Measurements from ENCODE around the gene DLL3.

Gene DLL3

DNA sequence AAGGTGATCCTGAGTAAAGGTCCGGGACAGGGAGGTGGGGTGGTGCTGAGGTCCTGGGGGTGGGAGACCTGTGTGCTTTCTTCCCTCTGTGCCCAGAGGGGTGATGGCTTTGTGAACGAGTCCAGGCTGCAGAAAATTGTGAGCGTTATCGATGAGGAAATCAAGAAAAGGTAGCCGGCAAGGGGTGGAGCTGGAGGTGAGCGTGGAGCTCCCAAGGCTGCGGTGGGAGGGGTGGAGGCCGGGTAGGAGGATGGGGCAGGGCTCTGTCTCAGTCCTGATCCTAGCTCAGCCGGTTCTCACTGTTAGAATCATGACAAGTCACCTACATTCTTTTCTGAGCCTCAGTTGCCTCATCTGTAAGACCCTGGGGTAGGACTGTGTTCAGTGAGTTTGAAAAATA, 20.2 kb downstream of the DLL3 start:
- no peak for DNase-seq

DNA sequence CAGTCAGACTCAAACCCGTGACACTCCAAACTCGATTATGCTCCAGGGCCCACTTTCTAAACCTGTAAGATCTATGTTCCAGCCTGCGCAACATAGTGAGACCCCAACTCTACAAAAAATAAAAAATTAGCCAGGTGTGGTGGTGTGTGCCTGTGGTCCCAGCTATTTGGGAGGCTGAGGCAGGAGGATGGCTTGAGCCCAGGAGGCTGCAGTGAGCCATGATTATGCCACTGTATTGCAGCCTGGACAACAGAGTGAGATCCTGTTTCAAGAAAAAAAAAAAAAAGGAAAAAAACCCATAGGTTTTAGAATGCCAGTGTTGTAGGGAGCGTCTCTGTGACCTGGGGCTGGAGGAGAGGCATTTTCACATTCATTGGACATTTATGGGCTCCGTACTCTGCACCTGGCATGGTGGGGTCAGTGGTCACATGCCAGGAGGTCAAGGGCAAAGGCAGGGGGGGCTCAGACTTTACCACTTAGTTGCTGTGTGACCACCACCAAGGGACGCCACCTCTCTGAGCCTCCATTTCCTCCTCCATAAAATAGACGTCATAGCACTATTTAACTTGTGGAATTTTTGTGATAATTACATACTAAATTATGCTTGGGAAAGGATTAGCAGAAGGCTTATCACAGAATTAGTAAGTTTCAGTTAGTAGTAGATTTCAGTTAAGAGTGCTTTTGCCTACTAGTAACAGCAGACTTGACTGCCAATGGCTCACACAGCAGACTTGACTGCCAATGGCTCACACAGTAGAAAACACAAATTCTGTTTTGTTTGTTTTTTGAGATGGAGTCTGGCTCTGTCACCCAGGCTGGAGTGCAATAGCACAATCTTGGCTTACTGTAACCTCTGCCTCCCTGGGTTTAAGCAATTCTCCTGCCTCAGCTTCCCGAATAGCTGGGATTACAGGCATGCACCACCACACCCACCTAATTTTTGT, 22.1 kb downstream of the DLL3 start:
- no peak for DNase-seq

DNA sequence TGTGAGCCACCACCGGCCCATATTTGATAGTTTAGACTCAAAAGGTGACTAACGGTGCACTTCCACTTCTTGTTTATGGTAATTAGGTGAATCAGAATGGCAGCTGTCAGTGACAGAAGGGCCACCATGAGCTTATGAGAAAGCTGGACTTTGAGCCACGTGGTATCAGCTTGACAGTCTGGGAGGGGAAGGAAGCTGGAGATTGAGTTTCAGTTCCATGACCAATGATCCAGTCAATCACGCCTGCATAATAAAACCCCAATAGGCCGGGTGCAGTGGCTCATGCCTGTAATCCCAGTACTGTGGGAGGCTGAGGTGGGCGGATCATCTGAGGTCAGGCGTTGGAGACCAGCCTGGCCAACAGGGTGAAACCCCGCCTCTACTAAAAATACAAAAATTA, 25.7 kb downstream of the DLL3 start:
- DNase-seq, result no peak

DNA sequence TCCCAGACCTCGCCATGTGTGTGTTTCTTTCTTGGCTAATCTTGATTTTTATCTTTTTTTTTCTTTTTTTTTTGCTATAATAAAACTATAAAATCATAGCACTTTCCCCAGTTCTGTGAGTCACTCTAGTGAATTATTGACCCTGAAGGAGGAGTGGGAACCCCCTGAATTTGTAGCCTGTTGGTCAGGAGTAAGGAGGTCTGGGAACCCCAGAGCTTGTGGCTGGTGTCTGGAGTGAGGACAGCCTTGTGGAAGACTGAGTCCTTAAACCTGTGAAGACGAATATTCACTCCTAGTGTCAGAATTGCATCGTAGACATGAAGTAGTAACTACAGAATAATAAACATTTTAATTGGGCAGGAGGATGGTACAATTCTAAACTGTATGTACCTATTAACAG, 26.5 kb downstream of the DLL3 start:
- DNase-seq, result no peak

DNA sequence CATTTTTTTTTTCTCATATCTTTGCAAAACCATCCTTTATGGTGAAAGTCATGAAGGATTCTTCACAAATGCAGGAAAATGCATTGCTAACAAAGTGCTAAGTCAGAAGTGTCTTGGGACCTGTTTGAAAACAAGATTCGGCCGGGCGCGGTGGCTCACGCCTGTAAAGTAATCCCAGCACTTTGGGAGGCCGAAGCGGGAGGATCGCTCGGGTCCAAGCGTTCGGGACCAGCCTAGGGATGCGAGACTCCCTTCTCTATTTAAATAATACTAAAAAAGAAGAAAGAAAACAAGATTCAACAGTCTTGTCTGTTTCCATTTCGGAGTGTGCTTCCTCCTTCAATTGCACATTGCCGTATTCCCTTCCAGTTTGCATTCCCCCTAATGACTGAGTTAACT, 33.1 kb downstream of the DLL3 start:
- DNase-seq, result no peak

DNA sequence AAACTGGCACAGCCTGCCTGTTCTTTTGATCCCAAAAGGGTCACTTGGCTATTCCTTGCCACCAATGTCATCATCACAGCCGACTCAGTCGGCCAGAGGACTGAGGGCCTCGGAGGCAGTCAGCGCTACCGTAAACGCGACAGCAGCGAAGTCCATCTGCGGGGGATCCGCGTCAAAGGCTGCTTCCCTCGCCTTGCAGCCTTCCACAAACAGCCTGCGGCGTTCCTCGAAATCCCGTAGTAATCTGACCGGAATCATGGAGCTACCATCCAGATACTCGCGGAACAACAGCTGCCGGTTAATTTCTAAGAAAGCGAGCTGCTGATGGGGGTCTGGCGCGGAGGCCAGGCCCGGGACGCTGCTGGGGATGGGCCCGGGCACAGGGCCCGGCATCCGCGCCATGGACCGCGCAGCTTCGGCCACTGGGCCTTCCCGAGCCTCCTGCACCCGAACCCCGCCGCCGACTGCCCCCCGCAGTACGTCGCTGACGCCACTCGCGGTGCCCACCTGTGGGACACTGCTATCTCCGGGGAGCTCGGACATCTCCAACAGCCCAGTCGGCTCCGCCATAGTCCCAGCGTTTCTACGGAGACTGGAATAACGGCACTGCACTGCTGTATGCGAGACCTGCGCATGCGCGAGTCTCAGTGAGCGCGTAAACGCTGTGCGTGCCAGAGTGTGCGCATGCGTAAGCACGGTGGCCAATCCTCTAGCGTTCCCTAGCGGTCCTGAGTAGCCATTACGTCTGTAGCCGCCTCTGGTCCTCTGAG, 33.7 kb downstream of the DLL3 start, which contains the start of gene EID2B:
EID2B (minus strand) TSS at position 620 of the 770 bp plus-strand sequence; CDS start at position 570, 50 bp downstream.
- peak; percentile 99 for DNase-seq

DNA sequence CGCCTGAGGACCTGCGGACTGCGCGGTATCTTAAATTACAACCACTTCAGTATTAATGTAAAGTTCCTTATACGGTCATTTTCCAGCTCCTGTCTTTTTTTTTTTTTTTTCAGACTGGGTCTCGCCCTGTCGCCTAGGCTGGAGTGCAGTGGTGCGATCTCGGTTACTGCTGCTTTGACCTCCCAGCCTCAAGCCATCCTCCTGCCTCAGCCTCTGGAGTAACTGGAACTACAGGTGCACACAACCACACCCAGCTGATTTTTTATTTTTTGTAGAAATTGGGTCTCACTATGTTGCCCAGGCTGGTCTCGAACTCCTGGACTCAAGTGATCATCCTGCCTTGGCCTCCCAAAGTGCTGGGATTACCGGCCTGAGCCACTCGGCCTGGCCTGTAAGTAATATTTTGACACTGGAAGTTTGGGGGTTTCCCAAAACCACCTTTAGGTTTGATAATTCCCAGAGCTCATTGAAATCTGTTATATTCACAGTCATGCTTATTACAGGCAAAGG, 34.3 kb downstream of the DLL3 start:
- no peak for DNase-seq

DNA sequence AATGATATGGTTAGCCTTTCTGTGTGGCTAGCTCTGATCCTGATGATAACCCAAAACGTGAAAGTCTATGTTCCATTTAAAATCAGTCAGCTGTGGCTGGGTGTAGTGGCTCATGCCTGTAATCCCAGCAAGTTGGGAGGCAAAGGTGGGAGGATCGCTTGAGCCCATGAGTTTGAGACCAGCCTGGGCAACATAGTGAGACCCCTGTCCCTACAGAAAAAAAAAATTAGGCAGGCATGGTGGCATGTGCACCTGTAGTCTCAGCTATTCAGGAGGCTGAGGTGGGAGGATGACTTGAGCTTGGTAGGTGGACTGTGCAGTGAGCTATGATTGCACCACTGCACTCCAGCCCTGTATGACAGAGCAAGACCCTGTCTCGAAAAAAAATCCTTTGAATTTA, 35.0 kb downstream of the DLL3 start:
- no peak for DNase-seq

DNA sequence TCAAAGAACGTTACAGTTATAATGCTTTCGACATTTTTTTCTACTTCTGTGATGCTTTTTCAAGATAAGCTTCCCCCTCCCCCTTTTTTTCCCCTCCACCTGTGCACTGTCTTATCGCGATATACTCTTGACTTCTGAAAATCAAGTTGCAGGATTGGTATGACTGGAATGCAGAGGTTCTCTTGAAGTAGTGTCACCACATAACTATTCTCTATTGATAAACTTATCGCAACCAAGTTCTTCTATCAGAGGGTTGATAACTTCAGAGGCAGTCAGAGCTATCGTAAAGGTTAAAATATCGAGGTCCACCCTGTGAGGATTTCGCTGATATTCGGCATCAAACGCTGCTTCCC, 40.4 kb downstream of the DLL3 start:
- DNase-seq, result no peak

DNA sequence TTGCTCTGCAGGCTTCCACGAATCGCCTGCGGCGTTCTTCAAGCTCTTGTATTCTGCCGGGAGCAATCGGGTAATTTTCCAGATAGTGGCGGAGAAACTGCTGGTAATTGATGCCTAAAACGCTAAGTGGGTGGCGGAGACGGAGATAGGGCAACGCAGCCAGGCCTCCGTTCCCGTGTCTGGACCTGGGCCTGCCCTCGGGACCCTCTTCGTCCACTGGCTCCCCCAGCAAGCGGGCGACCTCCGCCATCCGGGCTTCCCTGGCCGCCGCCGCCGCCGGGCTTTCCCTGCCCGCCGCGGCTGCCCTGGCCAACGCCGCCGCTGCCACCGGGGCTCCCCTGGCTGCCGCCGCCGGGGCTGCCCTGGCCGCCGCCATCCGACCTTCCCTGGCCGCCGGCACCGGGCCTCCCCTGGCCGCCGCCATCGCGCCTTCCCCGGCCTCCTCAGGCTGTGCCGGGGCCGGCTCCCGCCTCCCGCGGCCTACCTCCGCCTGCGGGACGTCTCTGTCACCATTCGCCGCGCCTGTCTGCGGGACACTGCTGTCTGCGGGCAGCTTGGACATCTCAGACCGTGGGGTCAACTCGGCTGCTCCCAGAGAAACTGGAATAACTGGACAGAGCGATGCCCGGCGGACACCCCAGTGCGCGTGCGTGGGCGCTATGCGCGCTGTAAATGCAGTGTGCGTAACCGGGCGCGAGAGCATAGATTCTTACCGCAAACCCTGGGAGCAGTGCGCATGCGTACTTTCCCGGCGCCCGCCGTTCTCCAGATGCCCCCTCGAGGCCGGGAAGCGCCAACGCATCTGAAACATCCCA, 41.0 kb downstream of the DLL3 start, which contains the start of gene EID2:
EID2 (minus strand) TSS at position 644 of the 815 bp plus-strand sequence; CDS start at position 562, 82 bp downstream.
- peak; percentile 98 for DNase-seq

DNA sequence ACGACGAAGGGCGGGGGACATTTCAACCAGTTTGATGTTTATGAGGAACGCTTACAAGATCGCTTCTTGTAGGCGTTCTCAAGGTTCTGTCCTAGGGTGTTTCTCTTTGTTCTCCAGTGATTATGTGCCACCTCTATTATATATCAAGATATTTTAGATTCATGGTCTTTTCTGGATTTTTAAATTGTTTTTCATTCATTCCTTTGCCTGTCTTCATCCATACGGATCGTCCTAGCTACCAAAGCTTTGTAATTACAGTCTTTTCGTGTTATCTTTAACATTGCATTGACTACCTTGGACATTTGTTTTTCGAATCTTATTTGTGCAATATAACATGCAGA, 41.6 kb downstream of the DLL3 start:
- no peak for DNase-seq

DNA sequence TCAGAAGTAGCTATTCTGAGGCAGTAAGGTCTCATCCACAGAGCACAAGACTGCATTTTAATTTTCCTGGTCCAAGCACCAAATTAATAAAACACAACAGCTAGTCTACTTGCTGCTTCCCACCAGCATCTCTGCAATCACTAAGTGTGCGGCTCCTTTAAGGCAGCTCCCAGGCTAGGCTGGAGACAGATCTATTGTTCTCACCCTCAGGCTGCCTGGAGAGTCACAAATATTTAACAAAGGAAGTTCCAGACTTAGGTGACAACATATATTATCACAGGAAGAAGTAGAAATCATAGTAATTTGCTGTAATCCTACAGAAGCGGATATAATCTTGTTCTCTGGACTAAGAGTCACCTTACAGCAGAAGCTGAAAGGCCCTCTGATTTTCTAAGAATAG, 43.5 kb downstream of the DLL3 start:
- no peak for DNase-seq

DNA sequence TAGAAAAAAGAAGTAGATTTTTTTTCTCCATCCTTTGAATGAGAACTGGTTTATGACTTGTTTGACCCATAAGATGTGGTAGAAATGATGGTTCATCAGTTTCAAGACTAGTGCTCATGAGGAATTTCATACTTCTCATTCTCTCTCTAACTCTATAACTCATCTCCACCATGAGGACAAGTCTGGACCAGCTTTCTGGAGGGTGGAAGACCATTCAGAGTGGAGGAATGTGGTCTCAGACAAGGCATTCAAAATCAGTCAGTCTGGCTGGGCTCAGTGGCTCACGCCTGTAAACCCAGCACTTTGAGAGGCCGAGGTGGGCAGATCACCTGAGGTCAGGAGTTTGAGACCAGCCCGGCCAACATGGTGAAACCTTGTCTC, 44.7 kb downstream of the DLL3 start:
- DNase-seq, result no peak

DNA sequence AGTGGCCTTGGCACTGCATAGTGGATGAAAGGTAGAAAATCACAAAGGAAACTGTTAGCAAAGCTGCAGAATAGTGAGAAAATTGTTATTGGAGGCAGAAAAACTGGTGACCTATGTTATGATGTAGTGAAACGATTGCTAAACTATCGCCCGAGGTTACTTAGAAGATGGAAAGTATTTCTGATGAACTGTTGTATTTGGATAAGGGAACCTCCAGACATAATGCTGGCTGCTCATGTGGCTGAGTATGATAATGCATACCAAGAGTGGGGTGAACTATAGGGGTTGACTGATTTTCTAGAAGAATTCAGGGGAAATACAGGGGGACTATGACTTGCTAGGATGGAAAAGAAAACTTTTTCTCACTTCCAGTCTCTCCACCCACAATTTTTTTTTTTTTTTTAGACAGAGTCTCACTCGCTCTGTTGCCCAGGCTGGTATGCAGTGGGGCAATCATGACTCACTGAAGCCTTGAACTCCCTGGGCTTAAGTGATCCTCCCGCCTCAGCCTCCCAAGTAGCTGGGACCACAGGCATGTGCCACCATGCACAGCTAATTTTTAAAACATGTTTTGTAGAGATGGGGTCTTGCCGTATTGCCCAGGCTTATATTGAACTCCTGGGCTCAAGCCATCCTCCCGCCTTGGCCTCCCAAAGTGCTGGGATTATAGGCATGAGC, 45.6 kb downstream of the DLL3 start:
- peak; percentile 18 for DNase-seq

DNA sequence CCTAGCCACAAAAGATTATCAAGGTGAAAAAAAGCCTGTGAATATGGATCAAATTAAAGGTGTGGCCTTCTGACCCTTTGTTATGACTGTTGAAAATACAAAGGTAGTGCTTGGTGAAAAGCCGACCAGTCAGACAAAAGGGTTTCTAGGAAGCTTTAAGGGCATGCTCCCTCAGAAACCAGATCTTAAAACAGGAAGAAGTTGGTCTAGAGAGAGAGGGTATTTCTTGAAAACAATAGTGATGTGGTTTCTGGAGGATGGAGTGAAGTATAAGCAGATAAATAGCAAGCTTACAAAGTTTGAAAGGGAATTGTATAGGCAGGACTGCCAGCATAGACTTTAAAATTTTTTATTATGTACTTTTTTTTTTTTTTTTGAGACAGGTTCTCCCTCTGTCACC, 46.2 kb downstream of the DLL3 start:
- no peak for DNase-seq

DNA sequence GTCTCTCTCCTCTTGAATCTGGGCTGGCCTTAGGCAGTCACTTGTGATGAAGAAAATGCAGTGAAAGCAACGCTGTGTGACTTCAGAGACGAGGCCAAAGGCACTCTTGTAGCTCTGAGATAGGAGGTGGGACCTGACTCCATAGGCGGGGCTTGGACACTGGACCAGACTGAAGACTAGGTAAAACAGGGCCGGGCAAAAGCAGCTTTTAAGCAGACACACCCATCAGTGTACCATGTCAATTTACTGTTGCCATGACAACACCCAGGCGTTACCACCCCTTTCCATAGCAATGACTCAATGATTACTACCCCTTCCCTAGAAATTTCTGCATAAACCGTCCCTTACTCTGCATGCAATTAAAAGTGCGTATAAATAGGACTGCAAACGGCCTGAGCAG, 47.9 kb downstream of the DLL3 start:
- no peak for DNase-seq

DNA sequence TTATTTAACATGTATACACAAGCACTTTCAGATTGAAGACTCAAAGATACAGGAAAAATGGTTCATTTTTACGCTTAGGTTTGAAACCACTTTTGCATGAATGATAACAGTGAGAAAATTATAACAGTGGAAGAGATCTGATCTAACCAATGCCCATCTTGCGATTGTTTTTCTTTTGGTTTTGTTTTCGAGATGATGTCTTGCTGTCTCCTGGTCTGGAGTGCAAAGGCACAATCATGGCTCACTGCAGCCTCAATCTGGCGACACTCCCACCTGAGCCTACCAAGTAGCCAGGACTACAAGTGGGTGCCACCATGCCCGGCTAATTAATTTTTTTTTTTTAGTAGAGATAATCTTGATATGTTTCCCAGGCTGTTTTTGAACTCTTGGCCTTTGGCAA, 51.5 kb downstream of the DLL3 start:
- peak; percentile 13 for DNase-seq

DNA sequence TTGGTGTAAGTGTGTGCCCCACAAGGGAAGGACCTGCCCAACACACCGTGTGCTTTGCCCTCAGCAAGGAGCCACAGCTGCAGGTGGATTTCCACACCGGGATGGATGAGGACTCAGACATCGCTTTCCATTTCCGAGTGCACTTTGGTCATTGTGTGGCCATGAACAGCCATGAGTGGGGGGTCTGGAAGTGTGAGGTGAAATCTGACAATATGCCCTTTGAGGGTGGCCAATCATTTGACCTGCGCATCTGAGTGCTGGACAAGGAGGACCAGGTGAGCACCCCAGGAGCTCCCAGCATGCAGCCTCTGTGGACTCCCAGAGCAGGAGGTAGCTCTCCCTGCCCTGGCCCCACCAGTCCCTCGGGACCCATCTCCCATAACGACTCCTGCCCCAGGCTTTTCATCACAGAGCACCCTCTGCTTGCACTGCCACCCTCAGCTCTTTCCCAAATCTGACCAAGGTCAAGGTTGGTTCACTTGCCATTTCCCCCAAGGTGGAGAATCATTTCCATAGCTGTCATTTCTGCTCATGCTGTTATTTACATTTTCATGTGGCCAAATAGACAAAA, 54.4 kb downstream of the DLL3 start:
- DNase-seq, result no peak

DNA sequence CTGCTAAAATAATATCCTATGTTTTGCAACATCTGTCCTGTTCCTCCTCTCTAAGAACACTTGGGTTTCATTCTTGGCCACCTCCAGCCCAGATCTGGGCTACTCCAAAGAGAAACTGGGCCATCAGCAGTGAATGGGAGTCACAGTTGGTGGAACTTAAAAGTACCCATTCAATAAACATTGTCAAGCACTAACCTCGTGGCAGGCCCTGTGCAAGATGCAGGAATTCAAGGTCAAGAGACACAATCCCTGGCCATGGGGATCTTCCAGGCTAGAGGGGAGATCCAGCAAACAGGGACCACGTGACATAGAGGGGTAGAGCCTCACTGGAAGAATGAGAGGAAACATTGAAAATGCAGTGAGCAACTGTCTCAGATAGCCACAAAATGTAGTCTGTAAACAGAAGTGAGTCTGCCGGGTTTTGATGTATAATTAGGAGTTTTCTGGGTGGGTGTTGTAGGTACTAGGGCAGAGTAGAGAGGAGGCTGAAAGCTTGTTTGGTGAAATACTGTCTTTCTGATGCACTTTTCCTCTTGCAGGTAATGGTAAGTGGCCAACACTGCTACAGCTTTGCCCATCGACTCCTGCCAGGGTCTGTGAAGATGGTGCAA, 56.1 kb downstream of the DLL3 start:
- DNase-seq, result no peak

DNA sequence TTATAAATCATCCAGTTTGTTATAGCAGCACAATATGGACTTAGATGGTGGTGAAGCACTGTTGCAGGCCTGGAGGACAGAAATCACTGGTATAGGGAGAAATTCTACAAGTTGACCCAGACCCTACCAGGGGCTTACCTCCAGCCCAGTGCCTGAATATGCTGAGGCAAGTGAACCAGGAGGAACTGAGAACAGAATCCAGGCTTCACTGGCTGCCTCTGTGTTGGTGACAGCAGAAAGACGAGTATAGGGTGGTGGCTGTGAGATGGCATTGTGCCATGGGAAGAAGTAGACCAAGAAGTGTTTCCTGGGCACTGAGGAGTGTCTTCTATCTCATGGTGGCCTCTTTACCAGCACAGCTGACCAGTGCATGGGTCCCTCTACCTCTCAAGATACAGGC, 57.1 kb downstream of the DLL3 start:
- DNase-seq, result no peak
